ENCODE results near the gene CAB39L.

CAB39L gene

GRCh38 chr13:49366841-49367240 lies 77.0 kb downstream of the CAB39L start:
- no peak for DNase-seq (ENCODE audit: insufficient read length, low spot score)
- TF ChIP-seq PAX5 (IDR thresholded peaks at IDR 0.05; ENCODE audit: insufficient read depth, low read length, severe bottlenecking) (no peak), POLR2A (IDR thresholded peaks at IDR 0.05; ENCODE audit: low read depth, low read length) (no peak), TAF1 (IDR thresholded peaks at IDR 0.05; ENCODE audit: low read depth, low read length) (no peak), SPI1 (IDR thresholded peaks at IDR 0.05; ENCODE audit: low read depth, low read length) (no peak), POU2F2 (IDR thresholded peaks at IDR 0.05; ENCODE audit: low read depth, low read length) (no peak), POLR2AphosphoS5 (IDR thresholded peaks at IDR 0.05; ENCODE audit: low read depth, low read length) (no peak)
- no peak for FAIRE-seq

DNA sequence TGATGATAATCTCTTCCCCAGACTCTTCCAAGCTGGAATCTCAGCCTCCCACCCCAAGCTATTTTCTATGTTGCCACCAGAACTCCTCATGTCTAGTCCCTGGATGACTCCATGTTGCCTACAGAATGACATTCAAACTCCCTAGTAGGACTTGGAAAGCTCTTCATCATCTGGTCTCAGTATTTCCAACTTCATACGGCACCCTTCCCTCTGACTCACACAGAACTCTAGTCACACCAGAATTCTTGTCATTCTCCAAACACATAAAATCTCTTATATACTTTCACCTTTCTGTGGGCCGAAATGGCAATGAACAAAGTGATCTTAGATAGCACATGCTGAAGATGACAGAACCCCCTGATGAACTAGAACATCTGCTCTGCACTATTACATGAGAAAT lies 86.2 kb downstream of the CAB39L start:
- no peak for TF ChIP-seq POLR2A (IDR thresholded peaks at IDR 0.05; ENCODE audit: low read depth, low read length)
- no peak for TF ChIP-seq SPI1 (IDR thresholded peaks at IDR 0.05; ENCODE audit: low read depth, low read length)
- TF ChIP-seq POLR2AphosphoS5 (IDR thresholded peaks at IDR 0.05; ENCODE audit: low read depth, low read length), result no peak
- no peak for TF ChIP-seq TAF1 (IDR thresholded peaks at IDR 0.05; ENCODE audit: low read depth, low read length)
- no peak for TF ChIP-seq PAX5 (IDR thresholded peaks at IDR 0.05; ENCODE audit: insufficient read depth, low read length, severe bottlenecking)
- TF ChIP-seq POU2F2 (IDR thresholded peaks at IDR 0.05; ENCODE audit: low read depth, low read length), result no peak
- DNase-seq (ENCODE audit: insufficient read length, low spot score), result no peak
- FAIRE-seq, result no peak

- no peak for DNase-seq (ENCODE audit: insufficient read length, low spot score)
- TF ChIP-seq POLR2AphosphoS5 (IDR thresholded peaks at IDR 0.05; ENCODE audit: low read depth, low read length), result no peak
- no peak for TF ChIP-seq SPI1 (IDR thresholded peaks at IDR 0.05; ENCODE audit: low read depth, low read length)
- no peak for TF ChIP-seq POLR2A (IDR thresholded peaks at IDR 0.05; ENCODE audit: low read depth, low read length)
- no peak for TF ChIP-seq POU2F2 (IDR thresholded peaks at IDR 0.05; ENCODE audit: low read depth, low read length)
- no peak for TF ChIP-seq PAX5 (IDR thresholded peaks at IDR 0.05; ENCODE audit: insufficient read depth, low read length, severe bottlenecking)
- TF ChIP-seq TAF1 (IDR thresholded peaks at IDR 0.05; ENCODE audit: low read depth, low read length), result no peak
- no peak for FAIRE-seq
Observed at GRCh38 chr13:49356223-49356622, 87.6 kb downstream of the CAB39L start.

GRCh38 chr13:49354719-49355118 lies 89.1 kb downstream of the CAB39L start:
- FAIRE-seq (no peak), DNase-seq (ENCODE audit: insufficient read length, low spot score) (no peak)
- TF ChIP-seq POLR2A (IDR thresholded peaks at IDR 0.05; ENCODE audit: low read depth, low read length) (no peak), PAX5 (IDR thresholded peaks at IDR 0.05; ENCODE audit: insufficient read depth, low read length, severe bottlenecking) (no peak), POLR2AphosphoS5 (IDR thresholded peaks at IDR 0.05; ENCODE audit: low read depth, low read length) (no peak), POU2F2 (IDR thresholded peaks at IDR 0.05; ENCODE audit: low read depth, low read length) (no peak), TAF1 (IDR thresholded peaks at IDR 0.05; ENCODE audit: low read depth, low read length) (no peak), SPI1 (IDR thresholded peaks at IDR 0.05; ENCODE audit: low read depth, low read length) (no peak)

- FAIRE-seq (no peak), DNase-seq (ENCODE audit: insufficient read length, low spot score) (no peak)
- TF ChIP-seq POLR2AphosphoS5 (IDR thresholded peaks at IDR 0.05; ENCODE audit: low read depth, low read length) (no peak), POU2F2 (IDR thresholded peaks at IDR 0.05; ENCODE audit: low read depth, low read length) (no peak), PAX5 (IDR thresholded peaks at IDR 0.05; ENCODE audit: insufficient read depth, low read length, severe bottlenecking) (no peak)
Observed at GRCh38 chr13:49353908-49354307, 90.0 kb downstream of the CAB39L start.

GRCh38 chr13:49351871-49352270 lies 92.0 kb downstream of the CAB39L start:
- no peak for FAIRE-seq
- no peak for TF ChIP-seq TAF1 (IDR thresholded peaks at IDR 0.05; ENCODE audit: low read depth, low read length)
- no peak for TF ChIP-seq PAX5 (IDR thresholded peaks at IDR 0.05; ENCODE audit: insufficient read depth, low read length, severe bottlenecking)
- TF ChIP-seq POLR2A (IDR thresholded peaks at IDR 0.05; ENCODE audit: low read depth, low read length), result no peak
- no peak for TF ChIP-seq POLR2AphosphoS5 (IDR thresholded peaks at IDR 0.05; ENCODE audit: low read depth, low read length)
- TF ChIP-seq SPI1 (IDR thresholded peaks at IDR 0.05; ENCODE audit: low read depth, low read length), result no peak
- no peak for TF ChIP-seq POU2F2 (IDR thresholded peaks at IDR 0.05; ENCODE audit: low read depth, low read length)
- DNase-seq (ENCODE audit: insufficient read length, low spot score), result no peak

- no peak for FAIRE-seq
- DNase-seq (ENCODE audit: insufficient read length, low spot score), result no peak
- TF ChIP-seq PAX5 (IDR thresholded peaks at IDR 0.05; ENCODE audit: insufficient read depth, low read length, severe bottlenecking) (no peak), POLR2AphosphoS5 (IDR thresholded peaks at IDR 0.05; ENCODE audit: low read depth, low read length) (no peak), TAF1 (IDR thresholded peaks at IDR 0.05; ENCODE audit: low read depth, low read length) (no peak), POU2F2 (IDR thresholded peaks at IDR 0.05; ENCODE audit: low read depth, low read length) (no peak), SPI1 (IDR thresholded peaks at IDR 0.05; ENCODE audit: low read depth, low read length) (no peak), POLR2A (IDR thresholded peaks at IDR 0.05; ENCODE audit: low read depth, low read length) (no peak)
Observed at GRCh38 chr13:49348751-49349150, 95.1 kb downstream of the CAB39L start.

DNA sequence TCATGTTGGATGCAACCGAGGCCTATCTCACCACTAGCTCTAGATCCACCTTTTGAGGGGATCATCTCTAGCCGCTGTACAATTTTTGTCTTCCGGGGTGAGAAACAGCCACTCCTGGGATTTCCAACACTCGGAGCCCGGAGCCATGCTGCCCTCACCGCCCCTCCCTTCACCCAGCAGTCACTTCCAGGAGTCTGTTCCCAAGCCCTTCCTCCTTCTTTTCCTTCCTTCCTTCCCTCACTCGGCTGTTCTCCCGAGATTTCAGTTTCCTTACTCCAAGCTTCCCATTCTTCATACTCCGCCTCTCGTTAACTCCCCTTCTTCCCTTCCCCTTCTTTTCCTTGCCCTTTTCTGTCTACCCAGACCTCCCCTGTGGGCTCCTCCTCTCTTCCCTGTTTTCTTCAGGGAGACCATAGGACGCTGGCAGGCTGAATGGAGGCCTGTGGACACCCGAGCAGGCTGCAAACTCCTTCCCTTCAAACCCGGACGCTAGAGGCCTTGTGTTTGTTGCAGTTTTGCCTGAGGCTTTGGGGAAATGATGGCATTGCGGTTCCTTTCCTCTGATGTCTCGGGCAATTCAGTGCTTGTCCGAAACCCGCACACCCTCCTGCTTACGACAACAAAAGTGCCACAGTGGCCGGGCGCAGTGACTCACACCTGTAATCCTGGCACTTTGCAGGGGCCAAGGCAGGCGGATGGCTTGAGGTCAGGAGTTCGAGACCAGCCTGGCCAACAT lies 96.0 kb downstream of the CAB39L start:
- TF ChIP-seq SPI1 (IDR thresholded peaks at IDR 0.05; ENCODE audit: low read depth, low read length) (no peak), POLR2A (IDR thresholded peaks at IDR 0.05; ENCODE audit: low read depth, low read length) (no peak), PAX5 (IDR thresholded peaks at IDR 0.05; ENCODE audit: insufficient read depth, low read length, severe bottlenecking) (no peak), POLR2AphosphoS5 (IDR thresholded peaks at IDR 0.05; ENCODE audit: low read depth, low read length) (no peak), TAF1 (IDR thresholded peaks at IDR 0.05; ENCODE audit: low read depth, low read length) (no peak), POU2F2 (IDR thresholded peaks at IDR 0.05; ENCODE audit: low read depth, low read length) (no peak)
- FAIRE-seq (no peak), DNase-seq (ENCODE audit: insufficient read length, low spot score) (no peak)

- no peak for FAIRE-seq
- TF ChIP-seq POLR2A (IDR thresholded peaks at IDR 0.05; ENCODE audit: low read depth, low read length) (no peak), TAF1 (IDR thresholded peaks at IDR 0.05; ENCODE audit: low read depth, low read length) (no peak), PAX5 (IDR thresholded peaks at IDR 0.05; ENCODE audit: insufficient read depth, low read length, severe bottlenecking) (no peak), SPI1 (IDR thresholded peaks at IDR 0.05; ENCODE audit: low read depth, low read length) (no peak), POU2F2 (IDR thresholded peaks at IDR 0.05; ENCODE audit: low read depth, low read length) (no peak), POLR2AphosphoS5 (IDR thresholded peaks at IDR 0.05; ENCODE audit: low read depth, low read length) (no peak)
Observed at GRCh38 chr13:49346460-49346859, 97.4 kb downstream of the CAB39L start.

More at GRCh38 chr13:49346460-49346859, 97.4 kb downstream of the CAB39L start:
- no peak for DNase-seq (ENCODE audit: insufficient read length, low spot score)
